Astrocyte (in vitro differentiated cells and primary cell): ENCODE results near the gene DIRAS1. TPM values are rescaled to one million over a fixed set of nuclear protein-coding genes. Genes with fewer than 3 reads are reported as not detected.
"Not testable (repeated sequence)": the region's sequence is repeated elsewhere in the genome, so short reads cannot be mapped to it uniquely, and the experiment has no call there.

Source experiments
- DNase-seq: peaks from one replicate; pipeline ENCODE4 v3.0.0-alpha.2; 2010; ENCODE audit warnings: low read depth
- FAIRE-seq: peaks from 2 replicates; lab custom pipeline; 2011; peaks lifted over from hg19 to GRCh38; lab: Jason Lieb, UNC
- H2AFZ ChIP-seq: 2 replicates; pipeline ENCODE4 v1.6.0; 2012; ENCODE audit warnings: low read depth, low read length, inconsistent platforms
- H3K27ac ChIP-seq: 2 replicates; pipeline ENCODE4 v1.5.1; 2011; ENCODE audit warnings: low read depth, low read length, inconsistent platforms
- H3K27me3 ChIP-seq: 2 replicates; pipeline ENCODE4 v1.6.0; 2011; ENCODE audit warnings: low read length, inconsistent platforms; ENCODE audit not compliant: insufficient read depth
- H3K36me3 ChIP-seq: 2 replicates; pipeline ENCODE4 v1.5.1; 2011; ENCODE audit warnings: low read length, inconsistent platforms; ENCODE audit not compliant: insufficient read depth
- H3K4me1 ChIP-seq: 2 replicates; pipeline ENCODE4 v1.5.1; 2011; ENCODE audit warnings: low read length, inconsistent platforms; ENCODE audit not compliant: insufficient read depth
- H3K4me2 ChIP-seq: 2 replicates; pipeline ENCODE4 v1.6.0; 2012; ENCODE audit warnings: low read length, inconsistent platforms
- H3K4me3 ChIP-seq: 2 replicates; pipeline ENCODE4 v1.5.1; 2011; ENCODE audit warnings: low read depth, mild to moderate bottlenecking, low read length, inconsistent platforms; ENCODE audit not compliant: insufficient read depth
- H3K79me2 ChIP-seq: 2 replicates; pipeline ENCODE4 v1.6.0; 2012; ENCODE audit warnings: mild to moderate bottlenecking, low read length, inconsistent platforms; ENCODE audit not compliant: insufficient read depth
- H3K9ac ChIP-seq: 2 replicates; pipeline ENCODE4 v1.6.0; 2012; ENCODE audit warnings: mild to moderate bottlenecking, low read length, inconsistent platforms
- H3K9me3 ChIP-seq: 2 replicates; pipeline ENCODE4 v1.5.1; 2012; ENCODE audit warnings: low read depth, mild to moderate bottlenecking, low read length, inconsistent platforms; ENCODE audit not compliant: insufficient read depth
- H4K20me1 ChIP-seq: 2 replicates; pipeline ENCODE4 v1.6.0; 2012; ENCODE audit warnings: low read length, inconsistent platforms; ENCODE audit not compliant: insufficient read depth
- H3K27ac Mint-ChIP-seq: one replicate; pipeline ENCODE4 v1.8.0; 2021; ENCODE audit warnings: mild to moderate bottlenecking, mixed read lengths; ENCODE audit not compliant: unreplicated experiment
- H3K27me3 Mint-ChIP-seq: one replicate; pipeline ENCODE4 v1.8.0; 2021; ENCODE audit warnings: low read depth, mixed read lengths; ENCODE audit not compliant: unreplicated experiment
- H3K36me3 Mint-ChIP-seq: one replicate; pipeline ENCODE4 v1.8.0; 2021; ENCODE audit warnings: low read depth, mixed read lengths; ENCODE audit not compliant: unreplicated experiment
- H3K4me1 Mint-ChIP-seq: one replicate; pipeline ENCODE4 v1.8.0; 2021; ENCODE audit warnings: low read depth, mixed read lengths; ENCODE audit not compliant: unreplicated experiment
- H3K4me3 Mint-ChIP-seq: one replicate; pipeline ENCODE4 v1.8.0; 2021; ENCODE audit warnings: mild to moderate bottlenecking, moderate library complexity, mixed read lengths; ENCODE audit not compliant: unreplicated experiment
- H3K9me3 Mint-ChIP-seq: one replicate; pipeline ENCODE4 v1.8.0; 2021; ENCODE audit warnings: mild to moderate bottlenecking, mixed read lengths; ENCODE audit not compliant: unreplicated experiment
- EZH2 ChIP-seq: IDR thresholded peaks from 2 replicates; pipeline ENCODE4 v1.6.1; 2012; ENCODE audit warnings: mild to moderate bottlenecking, low read length, inconsistent platforms; ENCODE audit not compliant: insufficient read depth
- total RNA-seq: library from RNA; stranded (reverse); gene quantifications from 2 replicates; pipeline ENCODE4 v1.2.1, GENCODE V29; 2021
- TF ChIP-seq, protein P1 (sequence below): IDR thresholded peaks from 2 replicates; pipeline ENCODE4 v1.5.1; 2011; ENCODE audit warnings: low read depth, mild to moderate bottlenecking, inconsistent platforms, low read length, moderate library complexity; ENCODE audit not compliant: insufficient read depth

The DIRAS1 gene
- total RNA-seq, 1 donor from 2014 or later, result 5.9 TPM

DNA sequence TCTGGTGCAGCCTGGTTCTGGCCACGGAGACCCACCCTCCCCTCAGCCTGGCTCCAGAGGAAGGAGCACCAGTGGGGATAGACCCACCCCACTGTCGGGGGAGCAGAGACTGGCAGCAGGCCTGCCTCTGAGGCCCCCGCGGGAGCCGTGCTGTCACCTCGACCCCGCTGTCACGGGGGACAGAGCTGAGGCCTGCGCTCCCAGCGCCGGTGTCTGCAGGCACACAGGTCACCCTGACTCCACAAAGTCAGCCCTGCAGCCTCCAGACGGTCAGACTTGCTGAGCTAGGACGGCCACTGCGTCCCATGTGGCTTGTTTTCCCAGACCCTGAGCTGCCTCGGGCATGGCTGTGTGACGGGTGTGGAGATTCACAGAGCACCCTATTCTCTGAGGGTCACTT, 51.0 kb downstream of the DIRAS1 start:
- no peaks in the 10 kb centered on the region for H3K79me2 ChIP-seq
- H3K27me3 Mint-ChIP-seq, result peaks cover 4% of the 10 kb centered on the region
- no peak overlapping the region for H2AFZ ChIP-seq
- DNase-seq, result no peak
- no peaks in the 10 kb centered on the region for H3K4me1 Mint-ChIP-seq
- no peak overlapping the region for H3K9ac ChIP-seq
- no peaks in the 10 kb centered on the region for H4K20me1 ChIP-seq
- H3K36me3 ChIP-seq, result no peaks in the 10 kb centered on the region
- no peak overlapping the region for H3K4me3 ChIP-seq
- TF ChIP-seq, protein P1, sequence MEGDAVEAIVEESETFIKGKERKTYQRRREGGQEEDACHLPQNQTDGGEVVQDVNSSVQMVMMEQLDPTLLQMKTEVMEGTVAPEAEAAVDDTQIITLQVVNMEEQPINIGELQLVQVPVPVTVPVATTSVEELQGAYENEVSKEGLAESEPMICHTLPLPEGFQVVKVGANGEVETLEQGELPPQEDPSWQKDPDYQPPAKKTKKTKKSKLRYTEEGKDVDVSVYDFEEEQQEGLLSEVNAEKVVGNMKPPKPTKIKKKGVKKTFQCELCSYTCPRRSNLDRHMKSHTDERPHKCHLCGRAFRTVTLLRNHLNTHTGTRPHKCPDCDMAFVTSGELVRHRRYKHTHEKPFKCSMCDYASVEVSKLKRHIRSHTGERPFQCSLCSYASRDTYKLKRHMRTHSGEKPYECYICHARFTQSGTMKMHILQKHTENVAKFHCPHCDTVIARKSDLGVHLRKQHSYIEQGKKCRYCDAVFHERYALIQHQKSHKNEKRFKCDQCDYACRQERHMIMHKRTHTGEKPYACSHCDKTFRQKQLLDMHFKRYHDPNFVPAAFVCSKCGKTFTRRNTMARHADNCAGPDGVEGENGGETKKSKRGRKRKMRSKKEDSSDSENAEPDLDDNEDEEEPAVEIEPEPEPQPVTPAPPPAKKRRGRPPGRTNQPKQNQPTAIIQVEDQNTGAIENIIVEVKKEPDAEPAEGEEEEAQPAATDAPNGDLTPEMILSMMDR, result no peak
- TF ChIP-seq EZH2, result no peak
- no peaks in the 10 kb centered on the region for H3K4me1 ChIP-seq
- H3K9me3 ChIP-seq, result no peaks in the 10 kb centered on the region
- no peak overlapping the region for H3K4me2 ChIP-seq
- peaks cover 17% of the 10 kb centered on the region for H3K27me3 ChIP-seq
- no peak overlapping the region for H3K4me3 Mint-ChIP-seq
- no peak for FAIRE-seq
- no peak overlapping the region for H3K27ac ChIP-seq
- no peaks in the 10 kb centered on the region for H3K36me3 Mint-ChIP-seq
- H3K27ac Mint-ChIP-seq, result no peak overlapping the region
- no peaks in the 10 kb centered on the region for H3K9me3 Mint-ChIP-seq

DNA sequence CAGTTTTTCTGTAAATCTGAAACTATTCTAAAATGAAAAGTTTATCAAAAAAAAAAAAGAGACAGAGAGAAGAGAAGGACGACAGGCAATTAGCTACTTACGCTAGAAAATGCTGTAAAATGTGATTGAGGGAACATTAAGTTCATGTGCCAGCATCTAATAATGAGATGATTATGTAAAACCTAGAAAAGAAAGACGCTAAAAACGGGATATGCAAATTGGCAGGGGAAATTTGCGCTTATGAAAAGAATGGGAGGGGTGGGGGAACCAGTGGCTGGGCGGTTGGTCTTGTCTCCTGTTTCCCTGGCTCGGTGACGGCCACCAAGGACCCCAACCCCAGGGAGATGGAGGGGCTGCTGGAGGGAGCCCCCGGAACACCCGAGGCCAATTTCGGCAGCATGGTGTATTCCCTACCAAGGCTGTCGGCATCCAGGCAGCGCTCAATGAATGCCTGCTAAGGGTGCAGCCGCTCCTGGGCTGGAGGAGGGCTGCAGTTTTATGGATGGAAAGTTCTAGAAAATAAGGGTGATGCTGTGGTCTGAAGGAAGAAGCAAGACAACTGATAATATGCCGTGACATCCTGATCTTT, 52.9 kb downstream of the DIRAS1 start:
- H3K27me3 ChIP-seq, result peaks cover 5% of the 10 kb centered on the region
- no peak overlapping the region for H3K9ac ChIP-seq
- no peaks in the 10 kb centered on the region for H3K4me1 ChIP-seq
- H3K79me2 ChIP-seq, result no peaks in the 10 kb centered on the region
- H2AFZ ChIP-seq, result no peak overlapping the region
- H3K36me3 Mint-ChIP-seq, result no peaks in the 10 kb centered on the region
- no peaks in the 10 kb centered on the region for H3K36me3 ChIP-seq
- TF ChIP-seq EZH2, result no peak
- TF ChIP-seq, protein P1, result no peak
- FAIRE-seq (no peak), DNase-seq (no peak)
- no peak overlapping the region for H3K4me2 ChIP-seq
- H3K27ac ChIP-seq, result no peak overlapping the region
- H3K4me3 ChIP-seq, result no peak overlapping the region
- H3K27me3 Mint-ChIP-seq, result peaks cover 9% of the 10 kb centered on the region
- no peaks in the 10 kb centered on the region for H3K9me3 ChIP-seq
- H3K9me3 Mint-ChIP-seq, result no peaks in the 10 kb centered on the region
- no peak overlapping the region for H3K4me3 Mint-ChIP-seq
- no peaks in the 10 kb centered on the region for H3K4me1 Mint-ChIP-seq
- no peaks in the 10 kb centered on the region for H4K20me1 ChIP-seq
- H3K27ac Mint-ChIP-seq, result no peak overlapping the region

DNA sequence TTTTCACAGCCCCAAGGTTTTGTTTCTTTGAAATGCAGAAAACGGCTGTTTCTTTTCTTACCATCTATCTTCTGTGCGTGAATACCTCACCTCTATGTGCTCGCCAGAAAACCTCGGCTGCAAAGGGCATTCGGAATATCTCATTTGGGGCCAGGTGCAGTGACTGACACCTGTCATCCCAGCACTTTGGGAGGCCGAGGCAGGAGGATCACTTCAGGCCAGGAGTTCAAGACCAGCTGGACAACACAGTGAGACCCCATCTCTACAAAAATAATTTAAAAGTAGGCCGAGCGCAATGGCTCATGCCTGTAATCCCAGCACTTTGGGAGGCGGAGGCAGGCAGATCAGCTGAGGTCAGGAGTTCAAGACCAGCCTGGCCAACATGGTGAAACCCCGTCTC, 53.8 kb downstream of the DIRAS1 start:
- not testable (repeated sequence) for H3K36me3 ChIP-seq, H2AFZ ChIP-seq, H3K4me1 Mint-ChIP-seq, DNase-seq, H3K36me3 Mint-ChIP-seq, H3K9me3 ChIP-seq, H3K4me3 ChIP-seq, H3K27me3 ChIP-seq, H4K20me1 ChIP-seq, H3K27ac Mint-ChIP-seq, FAIRE-seq, H3K4me3 Mint-ChIP-seq, H3K79me2 ChIP-seq, H3K4me1 ChIP-seq, H3K27ac ChIP-seq, H3K9ac ChIP-seq, H3K4me2 ChIP-seq, H3K9me3 Mint-ChIP-seq
- peaks cover 11% of the 10 kb centered on the region for H3K27me3 Mint-ChIP-seq
